Small intestine (tissue), 7 donors: ENCODE data around the gene GNL2. TPM values are rescaled to one million over a fixed set of nuclear protein-coding genes. Genes with fewer than 3 reads are reported as not detected.
A peak's percentile ranks its signal among the peaks of the same experiment; 100 is the strongest.
"Not testable (repeated sequence)": the region's sequence is repeated elsewhere in the genome, so short reads cannot be mapped to it uniquely, and the experiment has no call there.

Experiments used
- DNase-seq, 2 donors: peaks; one replicate each; pipeline versions ENCODE4 v3.0.0 to v3.0.0-alpha.2; 2013
- FAIRE-seq: peaks from 2 replicates; lab custom pipeline; 2012; peaks lifted over from hg19 to GRCh38; lab: Jason Lieb, UNC
- H3K27ac ChIP-seq, 3 donors: one replicate each; pipeline ENCODE4 v1.5.1; 2013; ENCODE audit warnings: low read length in 2 of 3, mild to moderate bottlenecking in 2 of 3, control low read depth in 1 of 3, inconsistent platforms in 1 of 3, low read depth in 1 of 3, moderate library complexity in 1 of 3
- H3K27me3 ChIP-seq, 3 donors: one replicate each; pipeline ENCODE4 v1.6.1; 2013; ENCODE audit warnings: low read length in 3 of 3, inconsistent platforms in 1 of 3; ENCODE audit not compliant: control insufficient read depth in 3 of 3, insufficient read depth in 3 of 3
- H3K36me3 ChIP-seq, 3 donors: one replicate each; pipeline ENCODE4 v1.6.1; 2013; ENCODE audit warnings: low read length in 3 of 3, inconsistent platforms in 1 of 3, low read depth in 1 of 3, mild to moderate bottlenecking in 1 of 3, moderate library complexity in 1 of 3; ENCODE audit not compliant: control insufficient read depth in 3 of 3, insufficient read depth in 2 of 3
- H3K4me1 ChIP-seq, 3 donors: one replicate each; pipeline ENCODE4 v1.6.1; 2013; ENCODE audit warnings: low read length in 2 of 3, inconsistent platforms in 1 of 3, low read depth in 1 of 3, mild to moderate bottlenecking in 1 of 3, moderate library complexity in 1 of 3; ENCODE audit not compliant: control insufficient read depth in 3 of 3, insufficient read depth in 2 of 3
- H3K4me3 ChIP-seq, 3 donors: one replicate each; pipeline ENCODE4 v1.5.1; 2013; ENCODE audit warnings: low read length in 3 of 3, control low read depth in 1 of 3, inconsistent platforms in 1 of 3, low read depth in 1 of 3, mild to moderate bottlenecking in 1 of 3, moderate library complexity in 1 of 3
- H3K9me3 ChIP-seq, 2 donors: one replicate each; pipeline ENCODE4 v1.6.1; 2013; ENCODE audit warnings: low read depth in 1 of 2, low read length in 1 of 2; ENCODE audit not compliant: control insufficient read depth in 2 of 2, insufficient read depth in 1 of 2
- WGBS, 3 donors: extraction: QIAGEN DNeasy Blood & Tissue Kit; methylation state at CpG; one replicate each; pipeline ENCODE4 v1.1.7; 2013; 5-methylcytosine and 5-hydroxymethylcytosine counted together
- polyA plus RNA-seq, 4 donors: library from polyadenylated mRNA; stranded (reverse) in 3 of 4; unstranded in 1 of 4; fragments of 200-250 nt in 3 of 4; fragments of 120-200 nt in 1 of 4; gene quantifications; one replicate each; pipeline versions ENCODE4 v1.2.1 to v1.2.3, GENCODE V29; 2013
- donor health status: healthy with polysubstance abuse.
- donor health status: control.
- donor health status: control.
- donor health status: Bipolar disorder and iron deficiency.
- donor health status: healthy.

The GNL2 gene
- polyA plus RNA-seq, 4 donors: 29.4 to 67.8 (median 45.5) TPM

- Histone ChIP-seq H3K9me3 (no peaks in the 10 kb centered on the region), H3K4me1 (no peaks in the 10 kb centered on the region), H3K4me3 (no peak overlapping the region), H3K27ac (no peak overlapping the region), H3K27me3 (peaks cover 0 to 12% (median 0%) of the 10 kb centered on the region in 3 donors), H3K36me3 (no peaks in the 10 kb centered on the region)
- no peak for DNase-seq
- FAIRE-seq: no peak
- WGBS, 3 donors: 63 to 75% (median 63%) methylated on average over 12 of the region's 12 CpGs
These were observed 9.4 kb upstream of the GNL2 start for GRCh38 chr1:37605061-37605650.

GRCh38 chr1:37602750-37603694 lies 7.3 kb upstream of the GNL2 start:
- Histone ChIP-seq H3K4me3 (no peak overlapping the region), H3K36me3 (no peaks in the 10 kb centered on the region), H3K4me1 (no peaks in the 10 kb centered on the region), H3K27me3 (peaks cover 0 to 8% (median 0%) of the 10 kb centered on the region in 3 donors), H3K27ac (no peak overlapping the region), H3K9me3 (no peaks in the 10 kb centered on the region)
- FAIRE-seq: no peak
- 22 to 36% (median 23%) methylated on average over 8 of the region's 8 CpGs for WGBS, 3 donors
- DNase-seq: peak; percentile 36 to 47

- Histone ChIP-seq H3K36me3 (no peaks in the 10 kb centered on the region), H3K4me3 (no peak overlapping the region), H3K27ac (no peak overlapping the region), H3K27me3 (peaks cover 0 to 4% (median 0%) of the 10 kb centered on the region in 3 donors), H3K4me1 (no peaks in the 10 kb centered on the region), H3K9me3 (no peaks in the 10 kb centered on the region)
- no peak for FAIRE-seq
- no peak for DNase-seq
These were observed 5.7 kb upstream of the GNL2 start for GRCh38 chr1:37601441-37601840.

GRCh38 chr1:37599940-37600339 lies 4.2 kb upstream of the GNL2 start:
- no peak for FAIRE-seq
- no peak for DNase-seq
- 44 to 64% (median 47%) methylated on average over 5 of the region's 5 CpGs for WGBS, 3 donors
- peaks cover 0 to 4% (median 0%) of the 10 kb centered on the region in 3 donors for H3K27me3 ChIP-seq
- no peaks in the 10 kb centered on the region for H3K36me3 ChIP-seq
- no peaks in the 10 kb centered on the region for H3K9me3 ChIP-seq
- H3K4me1 ChIP-seq: peaks cover 0 to 4% (median 0%) of the 10 kb centered on the region in 3 donors
- no peak overlapping the region for H3K27ac ChIP-seq
- H3K4me3 ChIP-seq: no peak overlapping the region

- peaks cover 3 to 9% (median 6%) of the 10 kb centered on the region in 3 donors for H3K36me3 ChIP-seq
- H3K4me3 ChIP-seq: peak overlapping the region in 2 of 3 donors; percentile 72 to 76
- no peak for DNase-seq
- peaks cover 0 to 13% (median 6%) of the 10 kb centered on the region in 3 donors for H3K4me1 ChIP-seq
- no peak for FAIRE-seq
- no peaks in the 10 kb centered on the region for H3K9me3 ChIP-seq
- 0 to 4% (median 0%) methylated on average over 3 of the region's 3 CpGs for WGBS, 3 donors
- H3K27me3 ChIP-seq: no peaks in the 10 kb centered on the region
- peak overlapping the region in 2 of 3 donors; percentile 67 to 90 for H3K27ac ChIP-seq
These were observed 488 bp upstream of the GNL2 start for GRCh38 chr1:37596182-37596667.

- Histone ChIP-seq H3K36me3 (peaks cover 9 to 18% (median 14%) of the 10 kb centered on the region in 3 donors), H3K27me3 (no peaks in the 10 kb centered on the region), H3K4me3 (no peak overlapping the region), H3K9me3 (no peaks in the 10 kb centered on the region), H3K27ac (no peak overlapping the region), H3K4me1 (peaks cover 0 to 13% (median 6%) of the 10 kb centered on the region in 3 donors)
- WGBS, 3 donors: 95 to 97% (median 96%) methylated on average over 6 of the region's 6 CpGs
- FAIRE-seq (no peak), DNase-seq (no peak)
These were observed 2.0 kb downstream of the GNL2 start for GRCh38 chr1:37593726-37594125.

GRCh38 chr1:37588939-37589338 lies 6.8 kb downstream of the GNL2 start:
- Histone ChIP-seq H3K9me3 (no peaks in the 10 kb centered on the region), H3K27ac (no peak overlapping the region), H3K36me3 (peaks cover 21 to 26% (median 22%) of the 10 kb centered on the region in 3 donors), H3K4me1 (peaks cover 0 to under 1% (median 0%) of the 10 kb centered on the region in 3 donors), H3K4me3 (no peak overlapping the region), H3K27me3 (no peaks in the 10 kb centered on the region)
- DNase-seq: no peak
- 90 to 95% (median 92%) methylated on average over 2 of the region's 2 CpGs for WGBS, 3 donors
- no peak for FAIRE-seq

- H3K4me3 ChIP-seq, H3K4me1 ChIP-seq, FAIRE-seq, H3K9me3 ChIP-seq, H3K27me3 ChIP-seq, DNase-seq, H3K27ac ChIP-seq: not testable (repeated sequence)
- 90 to 96% (median 95%) methylated on average over 4 of the region's 4 CpGs for WGBS, 3 donors
- H3K36me3 ChIP-seq: peaks cover 28 to 33% (median 32%) of the 10 kb centered on the region in 3 donors
These were observed 11.2 kb downstream of the GNL2 start for GRCh38 chr1:37584544-37584943.
